Fibroblast of skin of right quadriceps (primary cell): ENCODE data around the gene SGSM2.

ENCODE experiments used
- DNase-seq: peaks from one replicate; pipeline ENCODE4 v3.0.0-alpha.2; 2013

The SGSM2 gene

GRCh38 chr17:2399572-2400473, 62.5 kb downstream of the SGSM2 start:
- DNase-seq = peak; percentile 95

GRCh38 chr17:2400474-2400866, 63.2 kb downstream of the SGSM2 start:
- peak; percentile 38 for DNase-seq

- peak; percentile 96 for DNase-seq
These were observed 63.6 kb downstream of the SGSM2 start, which contains the start of gene MNT for GRCh38 chr17:2400877-2401425. Gene MNT, minus strand, starts transcription at chr17:2401060. Its CDS starts 348 bp downstream, at chr17:2400712.

- peak; percentile 100 for DNase-seq
These were observed 64.3 kb downstream of the SGSM2 start for GRCh38 chr17:2401426-2402221.

- DNase-seq = no peak
These were observed 65.2 kb downstream of the SGSM2 start for GRCh38 chr17:2402544-2402943.

GRCh38 chr17:2403044-2403443, 65.7 kb downstream of the SGSM2 start:
- DNase-seq = no peak

- DNase-seq = peak; percentile 92
These were observed 68.1 kb downstream of the SGSM2 start for GRCh38 chr17:2405247-2405926.

GRCh38 chr17:2406271-2406902, 69.1 kb downstream of the SGSM2 start:
- DNase-seq = no peak

GRCh38 chr17:2406903-2407790, 69.8 kb downstream of the SGSM2 start:
- peak; percentile 76 for DNase-seq

- no peak for DNase-seq
These were observed 73.7 kb downstream of the SGSM2 start for GRCh38 chr17:2410951-2411350.

- DNase-seq = no peak
These were observed 75.3 kb downstream of the SGSM2 start for GRCh38 chr17:2412561-2413021.

- no peak for DNase-seq
These were observed 77.3 kb downstream of the SGSM2 start for GRCh38 chr17:2414446-2415064.

GRCh38 chr17:2415081-2415480, 77.8 kb downstream of the SGSM2 start:
- DNase-seq = no peak

GRCh38 chr17:2416010-2416734, 78.9 kb downstream of the SGSM2 start:
- DNase-seq = peak; percentile 80

- DNase-seq = no peak
These were observed 81.3 kb downstream of the SGSM2 start for GRCh38 chr17:2418572-2418971.

GRCh38 chr17:2419486-2419885, 82.2 kb downstream of the SGSM2 start:
- no peak for DNase-seq

- DNase-seq = no peak
These were observed 82.9 kb downstream of the SGSM2 start for GRCh38 chr17:2420176-2420575.

- DNase-seq = no peak
These were observed 84.2 kb downstream of the SGSM2 start for GRCh38 chr17:2421315-2422147.

GRCh38 chr17:2423271-2423670, 86.0 kb downstream of the SGSM2 start:
- DNase-seq = no peak
